NCI-H2227 (cell line): ENCODE data around the gene ZNF225.
"Not testable (repeated sequence)": the region's sequence is repeated elsewhere in the genome, so short reads cannot be mapped to it uniquely, and the experiment has no call there.

Experiments
- DNase-seq: peaks from one replicate; lab custom pipeline; 2025; ENCODE audit not compliant: unreplicated experiment; lab: John Stamatoyannopoulos, UW

The ZNF225 gene

DNA sequence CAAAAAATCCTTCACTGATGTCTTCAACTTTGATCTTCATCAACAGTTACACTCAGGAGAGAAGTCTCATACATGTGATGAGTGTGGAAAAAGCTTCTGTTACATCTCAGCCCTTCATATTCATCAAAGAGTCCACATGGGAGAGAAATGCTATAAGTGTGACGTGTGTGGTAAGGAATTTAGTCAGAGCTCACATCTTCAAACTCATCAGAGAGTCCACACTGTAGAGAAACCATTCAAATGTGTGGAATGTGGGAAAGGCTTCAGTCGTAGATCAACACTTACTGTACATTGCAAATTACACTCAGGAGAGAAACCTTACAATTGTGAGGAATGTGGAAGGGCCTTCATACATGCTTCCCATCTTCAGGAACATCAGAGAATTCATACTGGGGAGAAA is 43.3 kb downstream of the ZNF225 start:
- no peak for DNase-seq

DNA sequence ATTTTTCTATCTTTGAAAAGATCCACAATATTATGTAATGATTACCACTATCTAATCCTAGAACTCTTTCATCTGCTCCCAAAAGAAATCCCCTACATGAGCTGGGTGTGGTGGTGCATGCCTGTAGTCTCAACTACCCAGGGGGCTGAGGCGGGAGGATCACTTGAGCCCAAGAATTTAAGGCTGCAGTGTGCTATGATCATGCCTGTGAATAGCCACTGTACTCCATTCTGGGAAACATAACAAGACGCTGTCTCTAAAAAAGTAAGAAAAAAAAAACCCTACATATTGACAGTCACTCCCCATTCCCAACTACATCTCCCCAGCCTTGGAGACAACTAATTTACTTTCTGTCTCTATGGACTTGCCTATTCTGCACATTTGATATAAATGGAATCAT is 50.6 kb downstream of the ZNF225 start:
- no peak for DNase-seq

DNA sequence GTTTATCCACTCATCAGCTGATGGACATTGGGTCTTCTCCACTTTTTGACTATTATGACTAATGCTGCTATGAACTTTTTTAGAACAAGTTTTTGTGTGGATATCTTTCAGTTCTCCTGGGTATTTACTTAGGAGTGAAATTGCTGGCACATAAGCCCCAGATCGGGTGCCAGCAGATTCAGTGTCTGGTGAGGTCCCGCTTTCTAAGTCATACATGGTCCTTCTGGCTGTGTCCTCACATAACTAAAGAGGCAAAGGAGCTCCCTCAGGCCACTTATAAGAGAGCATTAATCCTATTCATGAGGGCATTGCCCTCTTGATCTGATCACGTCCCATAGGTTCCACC is 51.1 kb downstream of the ZNF225 start:
- DNase-seq, result no peak

DNA sequence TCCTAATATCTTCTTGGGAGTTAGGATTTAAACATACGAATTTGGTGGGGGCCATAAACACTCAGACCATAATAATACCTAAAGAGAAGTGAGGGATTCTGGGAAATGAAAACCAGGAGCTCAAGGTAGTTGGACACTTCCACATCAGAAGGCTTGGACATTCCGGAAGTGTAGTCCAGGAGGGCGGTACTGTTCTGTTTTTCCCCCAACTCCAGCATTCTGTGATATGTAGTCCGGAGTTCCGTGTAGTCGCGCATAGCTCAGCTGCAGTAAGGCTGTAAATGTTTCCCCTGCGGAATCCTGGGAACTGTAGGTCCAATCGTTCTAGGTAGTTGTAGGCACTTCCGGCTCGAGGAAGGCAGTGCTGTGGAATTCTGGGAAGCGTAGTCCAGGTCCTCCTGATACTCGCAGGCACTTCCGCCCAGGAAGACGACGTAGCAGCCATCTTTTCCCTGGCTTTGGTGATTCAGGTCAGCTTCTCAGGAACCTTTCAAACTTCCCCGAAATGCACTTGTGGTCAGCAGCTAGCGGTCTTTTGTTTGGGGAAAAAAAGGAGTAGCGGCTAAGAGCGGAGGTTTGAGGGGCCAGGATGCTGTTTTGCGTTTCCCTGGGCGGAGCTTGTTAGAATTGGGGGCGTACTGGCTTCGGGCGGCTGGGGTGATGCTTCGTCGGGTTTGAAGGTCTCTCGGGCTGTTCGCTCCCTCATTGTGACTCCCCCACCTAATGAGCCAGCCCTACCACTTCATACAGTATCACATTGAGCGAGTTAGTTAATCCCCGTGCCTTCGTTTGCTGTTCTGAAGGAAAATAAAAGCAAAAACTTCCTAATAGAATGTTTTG is 51.7 kb downstream of the ZNF225 start, which contains the start of gene ZNF226:
Gene ZNF226, plus strand, starts transcription at position 428 of the 840 bp plus-strand sequence. CDS start 4,981 bp downstream, outside the sequence.
- peak; percentile 95 for DNase-seq

DNA sequence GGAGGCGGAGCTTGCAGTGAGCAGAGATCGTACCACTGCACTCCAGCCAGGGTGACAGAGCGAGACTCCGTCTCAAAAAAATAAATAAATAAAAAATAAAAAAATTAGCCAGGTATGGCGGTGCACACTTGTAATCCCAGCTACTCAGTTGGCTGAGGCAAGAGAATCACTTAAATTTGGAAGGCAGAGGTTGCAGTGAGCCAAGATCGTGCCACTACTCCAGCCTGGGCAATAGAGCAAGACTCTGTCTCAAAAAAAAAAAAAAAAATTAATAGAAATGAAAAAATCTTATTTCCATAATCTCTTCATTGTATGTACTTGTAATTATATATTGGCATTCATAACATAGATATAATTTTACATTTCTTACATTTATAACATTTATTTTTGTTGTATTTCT is 57.5 kb downstream of the ZNF225 start:
- DNase-seq, result not testable (repeated sequence)

DNA sequence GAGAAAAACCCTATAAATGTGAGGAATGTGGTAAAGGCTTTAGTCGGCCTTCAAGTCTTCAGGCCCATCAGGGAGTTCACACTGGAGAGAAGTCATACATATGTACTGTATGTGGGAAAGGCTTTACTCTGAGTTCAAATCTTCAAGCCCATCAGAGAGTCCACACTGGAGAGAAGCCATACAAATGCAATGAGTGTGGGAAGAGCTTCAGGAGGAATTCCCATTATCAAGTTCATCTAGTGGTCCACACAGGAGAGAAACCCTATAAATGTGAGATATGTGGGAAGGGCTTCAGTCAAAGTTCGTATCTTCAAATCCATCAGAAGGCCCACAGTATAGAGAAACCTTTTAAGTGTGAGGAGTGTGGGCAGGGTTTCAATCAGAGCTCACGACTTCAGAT is 63.4 kb downstream of the ZNF225 start:
- no peak for DNase-seq

DNA sequence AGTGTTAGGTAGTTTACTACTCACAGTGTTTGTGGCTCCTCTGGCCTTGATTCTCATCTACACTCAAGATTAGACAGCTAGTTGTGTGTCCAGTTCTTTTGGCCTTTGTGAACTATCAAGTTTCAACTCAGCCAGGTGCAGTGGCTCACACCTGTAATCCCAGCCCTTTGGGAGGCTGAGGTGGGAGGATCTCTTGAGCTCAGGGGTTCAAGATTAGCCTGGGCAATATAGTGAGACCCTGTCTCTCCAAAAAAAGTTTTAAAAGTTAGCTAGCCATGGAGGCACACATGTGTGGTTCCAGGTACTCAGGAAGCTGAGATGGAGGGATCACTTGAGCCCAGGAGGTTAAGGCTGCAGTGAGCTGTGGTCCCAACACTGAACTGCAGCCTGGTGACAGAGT is 67.8 kb downstream of the ZNF225 start:
- DNase-seq, result no peak

DNA sequence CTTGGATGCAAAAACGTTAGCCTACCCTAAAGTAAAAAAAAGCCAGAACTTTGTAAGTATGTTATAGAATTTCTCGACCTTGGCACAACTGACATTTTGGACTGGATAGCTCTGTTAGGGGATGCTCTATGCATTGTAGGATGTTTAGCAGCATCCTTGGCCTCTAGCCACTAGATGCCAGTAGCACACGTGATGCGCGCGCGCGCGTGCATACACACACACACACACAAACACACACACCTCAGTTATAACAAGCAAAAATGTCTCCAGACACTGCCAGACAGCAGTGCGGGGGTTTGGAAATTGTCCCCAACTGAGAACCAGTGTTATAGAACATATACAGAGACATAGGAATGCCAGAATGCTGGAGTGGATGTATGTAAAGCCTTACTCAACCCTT is 68.9 kb downstream of the ZNF225 start:
- no peak for DNase-seq
